Cerebellar cortex (tissue), 1 donor: ENCODE results near the gene MESP2.

Experiments used
- DNase-seq: peaks from one replicate; pipeline ENCODE4 v3.0.0-alpha.2; 2015; ENCODE audit warnings: low spot score

The MESP2 gene

DNA sequence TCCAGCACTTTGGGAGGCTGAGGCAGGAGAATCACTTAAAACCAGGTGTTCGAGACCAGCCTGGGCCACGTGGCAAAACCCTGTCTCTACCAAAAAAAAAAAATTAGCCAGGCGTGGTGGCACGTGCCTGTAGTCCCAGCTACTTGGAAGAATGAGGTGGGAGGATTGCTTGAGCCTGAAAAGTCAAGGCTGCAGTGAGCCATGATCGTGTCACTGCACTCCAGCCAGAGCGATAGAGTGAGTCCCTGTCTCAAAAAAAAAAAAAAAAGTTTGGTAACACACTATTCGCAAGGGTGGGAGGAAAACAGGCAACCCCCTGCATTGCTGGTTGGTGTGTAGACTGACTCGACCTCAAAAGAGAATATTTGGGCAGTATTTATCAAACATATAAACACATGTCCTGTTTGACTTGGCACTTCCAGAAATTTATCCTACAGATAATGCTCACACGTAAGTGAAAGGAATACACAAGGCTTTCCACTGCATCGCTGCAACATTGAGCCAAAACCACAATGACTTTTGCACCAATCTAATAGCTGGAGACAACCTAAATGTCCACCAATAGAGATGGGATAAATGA is 41.7 kb downstream of the MESP2 start:
- DNase-seq, result no peak

DNA sequence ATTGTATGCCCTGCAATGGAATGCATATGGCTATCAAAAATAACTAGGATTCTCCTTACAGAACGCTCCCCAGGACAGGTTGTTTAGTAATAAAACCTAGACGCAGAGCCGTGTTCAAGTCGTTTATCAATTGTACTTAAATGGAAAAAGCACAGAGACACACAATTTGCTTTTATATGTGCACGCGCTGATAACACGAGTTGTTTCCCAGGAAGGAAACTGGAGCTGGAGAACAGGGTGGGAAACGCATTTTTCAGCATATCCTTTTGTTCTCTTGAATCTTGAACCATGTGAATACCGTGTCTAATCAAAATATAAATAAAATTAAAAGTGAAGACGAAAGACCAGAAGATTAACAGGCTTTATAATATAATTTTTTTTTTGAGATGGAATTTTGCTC is 42.2 kb downstream of the MESP2 start:
- DNase-seq, result no peak

DNA sequence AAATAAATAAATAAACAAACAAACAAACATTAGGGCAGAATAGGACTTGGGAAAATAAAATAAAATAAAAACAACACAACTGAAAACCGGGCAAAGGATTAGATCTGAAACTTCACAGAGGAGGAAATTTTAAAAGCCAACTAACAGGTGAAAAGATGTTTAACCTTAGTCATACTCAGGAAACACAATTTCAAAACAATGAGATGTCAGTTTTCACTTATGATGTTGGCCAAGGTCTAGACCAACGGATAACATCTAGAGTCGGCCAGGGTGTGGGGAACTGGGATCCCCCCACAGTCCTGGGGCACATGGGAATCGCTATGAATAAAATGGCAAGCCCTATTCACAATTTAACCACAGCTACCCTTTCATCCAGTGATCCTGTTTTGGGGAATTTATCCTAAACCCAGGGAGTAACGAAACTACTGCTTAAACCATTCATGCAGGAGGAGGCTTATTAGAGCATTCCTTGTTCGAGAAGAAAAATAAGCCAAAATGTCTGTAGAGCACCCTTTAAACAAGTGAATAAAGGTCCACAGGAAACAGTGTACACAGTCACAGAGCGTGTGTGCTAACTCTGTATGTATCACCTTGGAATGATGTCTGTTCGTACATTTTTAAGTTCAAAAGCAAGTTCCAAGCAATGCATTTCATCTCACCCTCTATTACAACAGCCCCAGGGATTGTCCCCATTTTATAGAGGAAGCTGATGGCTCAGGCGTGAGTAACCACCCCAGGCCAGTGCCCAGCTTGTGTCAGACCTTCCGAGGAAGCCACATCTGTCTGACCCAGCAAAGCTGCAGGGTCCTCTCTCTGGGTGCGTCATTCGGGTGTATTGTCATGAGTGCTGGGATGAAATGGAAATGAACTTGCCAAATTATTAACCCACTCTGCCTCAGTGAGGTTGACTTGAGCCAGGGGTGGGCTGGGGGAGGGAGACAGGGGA is 44.8 kb downstream of the MESP2 start:
- no peak for DNase-seq

DNA sequence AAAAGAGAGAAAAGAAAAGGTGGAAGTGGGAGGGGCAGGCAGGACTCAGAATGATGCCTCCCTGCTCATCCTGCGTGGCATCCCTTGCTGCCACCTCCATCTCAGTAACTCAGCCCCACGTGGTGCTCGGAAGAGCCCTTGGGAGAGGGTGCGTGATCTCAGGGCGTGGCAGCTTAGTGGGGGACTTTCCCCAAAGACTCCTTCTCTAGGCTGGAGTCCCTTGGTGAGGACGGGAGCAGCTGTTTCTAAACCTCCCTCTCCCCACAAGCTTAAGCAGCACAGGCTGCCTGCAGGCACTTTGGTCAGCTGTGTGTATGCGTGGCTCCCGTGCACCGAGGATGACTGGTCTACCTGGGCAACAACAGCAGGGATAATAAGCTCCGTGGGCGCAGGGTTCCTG is 45.9 kb downstream of the MESP2 start:
- no peak for DNase-seq

DNA sequence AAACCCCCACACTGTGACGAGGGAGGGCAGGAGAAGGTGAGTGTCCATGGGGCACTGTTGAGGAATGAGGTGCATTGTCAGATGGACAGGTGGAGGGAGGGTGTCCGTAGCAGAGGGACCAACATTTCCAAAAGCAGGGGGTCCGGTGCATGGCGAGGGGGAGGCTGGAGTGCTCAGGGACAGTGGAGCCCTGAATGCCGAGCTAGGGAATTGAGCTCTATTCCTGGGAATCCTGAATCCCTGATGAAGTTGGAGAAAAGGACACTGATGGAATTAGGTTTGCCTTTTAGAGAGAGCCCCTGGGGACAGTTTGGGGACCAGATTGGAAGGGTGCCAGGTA is 46.4 kb downstream of the MESP2 start:
- DNase-seq, result no peak

DNA sequence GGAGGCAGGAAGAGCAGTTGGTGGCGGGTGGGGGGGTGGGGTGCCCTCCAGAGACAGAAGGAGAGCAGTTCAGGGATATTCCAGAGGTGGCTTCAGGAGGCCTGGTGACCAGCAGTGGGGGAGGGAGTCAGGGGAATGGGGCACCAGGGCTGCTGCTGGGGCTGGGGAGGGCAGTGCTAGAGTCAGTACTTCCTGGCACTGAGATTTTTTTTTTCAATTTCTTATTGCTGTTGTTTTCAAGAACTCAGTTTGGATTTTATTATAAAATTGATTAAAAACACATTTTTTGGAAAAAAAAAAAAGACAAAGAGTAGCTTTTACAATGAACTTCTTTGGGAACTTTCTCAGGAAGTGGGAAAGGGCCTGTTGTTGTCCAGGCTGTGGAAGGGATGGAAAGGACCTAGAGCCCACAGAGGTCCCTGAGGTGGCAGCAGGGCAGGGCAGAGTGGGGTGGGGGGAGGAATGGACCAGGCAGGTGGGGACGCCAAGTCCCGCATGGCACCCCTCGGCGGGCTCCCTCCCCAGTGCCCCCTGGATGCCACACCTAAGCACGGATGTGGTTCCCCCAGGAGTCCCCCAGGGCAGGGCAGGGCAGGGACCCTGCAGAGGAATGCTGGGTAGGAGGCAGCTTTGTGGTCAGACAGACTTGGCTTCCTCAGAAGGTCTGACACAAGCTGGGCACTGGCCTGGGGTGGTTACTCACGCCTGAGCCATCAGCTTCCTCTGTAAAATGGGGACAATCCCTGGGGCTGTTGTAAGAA is 47.0 kb downstream of the MESP2 start:
- DNase-seq, result no peak

DNA sequence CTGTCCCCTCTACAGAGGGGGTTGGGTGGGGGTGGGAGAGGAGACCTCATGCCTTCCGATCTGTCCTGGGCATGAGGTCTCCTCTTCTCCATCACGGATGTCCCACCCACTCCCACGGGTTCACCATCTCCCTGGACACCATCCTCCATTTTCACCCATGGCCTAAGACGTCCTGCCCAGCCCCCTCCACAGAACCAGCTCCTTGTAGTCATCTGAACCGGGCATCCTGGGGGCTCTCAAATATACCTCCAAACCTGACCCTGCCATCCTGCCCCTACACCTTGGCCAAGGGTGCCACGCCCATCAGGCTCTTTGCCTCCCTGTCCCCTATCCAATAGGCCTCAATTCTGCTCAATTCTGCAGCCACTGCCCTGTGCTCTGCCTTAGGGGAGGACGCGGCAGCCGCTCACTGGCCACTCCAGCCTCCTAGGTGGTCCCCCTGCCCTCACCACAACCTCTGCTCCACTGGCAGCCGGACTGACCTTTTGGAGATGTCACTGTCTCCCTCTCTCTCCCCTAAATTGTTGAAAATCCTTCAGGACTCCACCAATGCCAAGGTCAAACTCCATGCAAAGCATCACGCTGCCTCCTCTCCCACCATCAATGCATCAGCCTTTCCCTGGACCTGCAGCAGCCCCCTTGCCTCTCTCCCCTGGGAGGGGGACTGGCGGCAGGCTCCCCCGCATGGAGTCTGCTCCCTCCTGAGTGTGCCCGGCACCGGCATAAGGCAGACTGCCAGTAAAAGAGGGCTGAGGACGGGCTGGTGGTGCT is 47.9 kb downstream of the MESP2 start:
- DNase-seq, result no peak

DNA sequence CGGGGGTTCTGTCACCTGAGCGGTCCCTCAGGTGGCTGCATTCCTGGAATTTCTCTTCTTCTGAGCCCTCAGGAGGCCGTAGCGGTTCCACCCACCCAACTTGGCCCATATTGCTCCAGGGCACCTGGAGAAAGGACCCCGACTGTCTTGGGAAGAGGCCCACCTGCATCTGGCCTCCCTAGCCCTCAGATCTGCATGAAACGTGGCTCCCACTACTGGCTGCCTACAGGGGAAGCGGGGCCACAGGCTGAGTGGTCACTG is 48.4 kb downstream of the MESP2 start:
- DNase-seq, result no peak

DNA sequence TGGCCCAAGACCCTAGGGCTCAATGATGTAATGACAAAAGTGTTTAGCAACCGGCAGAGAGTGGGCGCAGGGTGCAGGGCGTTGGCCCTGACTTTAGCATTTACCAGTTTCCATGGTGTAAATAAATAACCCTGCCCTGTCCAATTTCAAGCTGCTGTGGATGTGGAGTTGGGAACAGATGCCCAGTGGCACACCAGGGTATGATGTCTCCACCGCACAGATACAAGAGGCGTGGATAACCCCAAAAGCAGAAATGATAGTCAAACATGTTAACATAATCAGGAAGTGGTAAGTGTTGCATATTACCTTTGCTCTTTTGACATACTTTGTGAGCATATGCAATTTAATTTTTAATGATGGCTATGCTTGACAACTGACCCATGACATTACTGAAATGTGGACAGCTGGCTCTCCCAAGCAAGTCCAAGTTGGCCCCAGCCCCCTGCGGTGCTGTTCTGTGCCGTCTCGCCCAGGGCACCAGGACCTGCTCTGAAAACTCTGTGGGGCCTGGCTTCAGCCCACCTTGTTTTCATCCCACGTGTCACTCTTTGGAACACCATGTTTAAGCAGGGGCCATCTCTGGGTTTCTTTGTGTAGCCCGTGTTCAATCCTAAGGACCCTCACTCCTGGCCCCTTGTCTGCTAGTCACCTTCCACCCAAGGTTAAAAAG is 49.3 kb downstream of the MESP2 start:
- DNase-seq, result no peak

DNA sequence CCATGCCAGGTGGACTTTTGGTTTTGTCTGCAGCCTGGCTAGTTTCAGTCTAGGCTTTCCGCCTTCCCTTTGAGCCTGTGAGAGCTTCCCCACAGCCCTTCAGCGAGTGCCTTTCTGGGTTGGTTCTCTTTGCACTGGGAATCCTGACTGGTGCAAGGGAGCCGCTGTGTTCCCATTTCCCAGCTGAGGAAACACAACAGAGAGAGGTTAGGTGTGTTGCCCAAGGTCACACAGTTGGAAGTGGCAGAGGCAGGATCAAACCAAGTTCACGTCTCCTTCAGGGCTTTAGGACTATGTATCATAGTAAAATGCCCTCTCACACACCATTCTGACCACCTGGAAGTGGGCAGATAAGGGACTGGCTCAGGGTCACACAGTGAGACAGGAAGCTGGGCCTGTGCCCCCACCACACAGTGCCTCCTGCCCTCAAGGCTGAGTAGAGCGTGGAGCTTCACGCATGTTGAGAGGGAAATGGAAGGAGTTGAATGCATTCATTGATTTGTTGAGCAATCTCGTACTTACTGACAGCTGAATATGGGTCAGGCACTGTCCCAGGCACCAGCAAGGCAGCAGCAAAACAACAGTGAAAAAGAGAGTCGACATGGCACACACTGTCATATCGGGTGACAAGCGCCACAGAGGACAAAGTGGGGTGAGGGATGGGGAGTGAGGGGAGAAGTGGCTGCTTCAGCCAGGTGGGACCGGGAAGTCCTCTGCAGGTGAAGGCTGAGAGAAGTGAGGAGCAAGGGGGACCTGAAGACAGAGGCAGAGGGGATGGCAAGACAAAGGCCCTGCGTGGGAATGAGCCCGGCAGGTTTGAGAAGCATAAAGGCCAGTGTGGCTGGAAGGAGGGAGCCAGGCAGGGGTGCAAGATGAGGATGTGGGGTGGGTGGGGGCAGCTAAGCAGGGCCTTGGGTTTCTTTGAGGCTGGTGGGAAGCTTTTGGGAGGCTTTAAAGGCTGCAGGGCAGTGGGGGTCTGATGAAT is 50.8 kb downstream of the MESP2 start:
- no peak for DNase-seq

DNA sequence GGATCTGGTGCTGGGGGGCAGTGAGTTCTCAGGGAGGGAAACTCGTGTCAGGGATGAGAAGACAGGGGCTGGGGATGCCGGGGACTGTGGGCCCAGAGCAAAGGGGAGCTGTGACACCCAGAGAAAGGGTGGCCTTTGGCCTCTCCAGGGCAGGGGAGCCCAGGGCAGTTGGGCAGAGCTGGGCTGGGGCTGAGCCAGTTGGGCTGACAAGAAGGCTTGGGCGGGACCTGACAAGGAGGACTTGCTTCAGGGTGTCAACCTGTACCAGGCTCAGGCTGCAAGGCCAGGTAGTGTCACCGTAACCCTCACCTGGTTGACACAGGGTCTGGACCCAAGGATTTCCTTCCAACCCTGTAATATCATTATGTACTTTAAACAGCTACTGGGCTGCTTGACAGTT is 51.7 kb downstream of the MESP2 start:
- no peak for DNase-seq
